NCI-H146 (cell line): ENCODE measurements around the gene ZDHHC24.
"Not testable (repeated sequence)": the region's sequence is repeated elsewhere in the genome, so short reads cannot be mapped to it uniquely, and the experiment has no call there.

Experiments used
- DNase-seq: peaks from one replicate; lab custom pipeline; 2025; lab: John Stamatoyannopoulos, UW

Gene ZDHHC24

GRCh38 chr11:66544952-66545351, 896 bp downstream of the ZDHHC24 start:
- DNase-seq, result not testable (repeated sequence)

DNA sequence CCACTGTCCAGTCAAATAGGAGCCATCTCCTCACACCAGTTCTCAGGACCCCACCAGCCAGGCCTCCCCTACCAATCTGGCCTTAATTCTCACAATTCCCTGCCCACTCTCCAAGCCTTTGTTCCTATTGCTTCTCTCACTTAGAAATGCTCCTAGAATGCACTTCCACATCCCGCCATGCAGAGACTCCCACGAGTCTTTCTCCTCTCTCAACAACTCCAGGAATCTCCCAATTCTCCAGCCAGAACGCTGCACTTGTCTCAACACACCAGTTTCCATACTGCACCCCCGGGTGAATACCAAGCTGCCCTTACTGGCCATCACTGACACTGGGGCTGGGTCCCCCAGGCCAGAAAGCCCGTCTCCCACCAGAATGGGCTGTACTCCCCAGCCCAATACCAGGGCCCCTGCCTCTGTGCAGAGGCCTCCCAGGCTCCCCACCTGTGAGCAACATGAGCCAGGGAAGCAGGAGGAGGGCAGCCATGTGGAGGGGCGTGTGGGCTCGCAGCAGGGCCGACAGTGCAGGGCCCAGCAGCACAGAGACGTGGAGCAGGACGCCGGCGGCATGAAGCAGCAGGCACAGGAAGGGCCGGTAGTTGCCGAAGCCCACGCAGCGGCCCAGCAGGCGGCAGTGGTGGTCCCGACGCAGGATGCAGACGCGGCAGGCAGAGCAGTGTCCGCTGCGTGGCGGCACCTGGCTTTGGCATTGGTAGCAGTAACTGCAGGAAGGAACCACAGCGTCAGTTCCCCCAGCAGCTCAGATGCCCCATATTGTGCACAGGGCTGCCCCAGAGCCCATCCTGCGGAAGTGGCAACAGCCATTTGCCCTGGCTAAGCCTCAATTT, 2.4 kb downstream of the ZDHHC24 start:
- no peak for DNase-seq

DNA sequence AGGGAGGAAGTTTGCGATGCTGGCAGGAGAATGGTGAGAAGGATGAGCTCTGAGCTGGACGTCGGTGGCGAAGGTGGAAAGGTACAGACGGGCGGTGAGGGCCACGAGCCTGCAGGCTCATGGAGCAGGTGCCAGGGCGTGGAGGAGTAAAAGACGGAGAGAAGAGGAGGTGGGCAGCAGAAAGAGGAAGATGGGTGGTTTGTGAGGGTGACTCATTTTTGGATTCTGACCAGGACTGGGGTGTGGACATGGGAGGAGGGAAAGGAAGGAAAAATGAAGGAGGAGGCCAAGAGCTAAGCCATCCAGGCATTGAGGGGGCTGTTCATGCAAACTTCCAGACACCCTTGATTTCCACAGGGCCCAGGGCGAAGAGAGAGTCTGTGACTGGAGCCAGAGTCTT, 3.5 kb downstream of the ZDHHC24 start:
- no peak for DNase-seq

DNA sequence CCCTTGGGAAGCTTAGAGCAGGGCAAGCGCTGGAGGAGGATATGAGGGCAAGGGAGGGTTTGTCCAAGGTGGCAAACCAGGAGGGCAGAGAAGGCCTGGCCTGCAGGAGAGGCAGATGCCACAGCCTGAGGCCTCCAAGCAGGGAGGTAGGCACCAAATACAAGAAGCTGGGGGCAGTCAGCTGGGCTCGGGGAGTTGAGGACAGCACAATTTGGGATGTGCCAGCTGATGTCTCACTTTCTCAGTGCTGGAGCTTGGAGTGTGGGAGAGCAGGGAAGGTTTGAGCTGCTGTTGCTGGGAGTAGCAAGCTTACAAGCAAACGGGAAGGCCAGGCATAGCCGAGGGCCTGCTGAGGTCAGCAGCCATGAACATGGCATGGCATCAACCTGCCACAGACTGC, 4.0 kb downstream of the ZDHHC24 start:
- DNase-seq, result no peak

- DNase-seq, result not testable (repeated sequence)
Measured at GRCh38 chr11:66540598-66540997, 5.2 kb downstream of the ZDHHC24 start.

- DNase-seq, result no peak
Measured at GRCh38 chr11:66539870-66540213, 6.0 kb downstream of the ZDHHC24 start.

GRCh38 chr11:66539170-66539869, 6.5 kb downstream of the ZDHHC24 start:
- no peak for DNase-seq

- no peak for DNase-seq
Measured at GRCh38 chr11:66532784-66533183, 13.1 kb downstream of the ZDHHC24 start.

GRCh38 chr11:66531841-66532240, 14.0 kb downstream of the ZDHHC24 start:
- DNase-seq, result no peak

GRCh38 chr11:66530927-66531709, 14.7 kb downstream of the ZDHHC24 start:
- no peak for DNase-seq

DNA sequence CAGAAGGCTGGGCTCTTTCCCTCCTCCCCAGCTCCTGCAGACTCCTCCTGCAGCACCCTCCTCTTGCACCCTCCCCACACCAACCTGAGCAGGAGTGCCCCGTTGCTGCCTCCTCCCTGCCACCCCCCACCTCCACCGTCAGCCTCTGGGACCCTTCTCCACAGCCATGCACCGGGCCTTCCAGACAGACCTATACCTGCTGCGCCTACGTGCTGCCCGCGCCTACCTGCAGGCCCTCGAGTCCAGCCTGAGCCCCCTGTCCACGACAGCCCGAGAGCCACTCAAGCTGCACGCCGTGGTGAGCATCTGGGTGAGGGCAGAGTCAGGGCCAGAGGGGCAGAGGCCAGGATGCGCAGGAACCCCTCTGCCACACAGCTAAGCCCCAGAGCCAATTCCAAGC, 16.2 kb downstream of the ZDHHC24 start:
- DNase-seq, result no peak

GRCh38 chr11:66529069-66529468, 16.8 kb downstream of the ZDHHC24 start:
- no peak for DNase-seq

DNA sequence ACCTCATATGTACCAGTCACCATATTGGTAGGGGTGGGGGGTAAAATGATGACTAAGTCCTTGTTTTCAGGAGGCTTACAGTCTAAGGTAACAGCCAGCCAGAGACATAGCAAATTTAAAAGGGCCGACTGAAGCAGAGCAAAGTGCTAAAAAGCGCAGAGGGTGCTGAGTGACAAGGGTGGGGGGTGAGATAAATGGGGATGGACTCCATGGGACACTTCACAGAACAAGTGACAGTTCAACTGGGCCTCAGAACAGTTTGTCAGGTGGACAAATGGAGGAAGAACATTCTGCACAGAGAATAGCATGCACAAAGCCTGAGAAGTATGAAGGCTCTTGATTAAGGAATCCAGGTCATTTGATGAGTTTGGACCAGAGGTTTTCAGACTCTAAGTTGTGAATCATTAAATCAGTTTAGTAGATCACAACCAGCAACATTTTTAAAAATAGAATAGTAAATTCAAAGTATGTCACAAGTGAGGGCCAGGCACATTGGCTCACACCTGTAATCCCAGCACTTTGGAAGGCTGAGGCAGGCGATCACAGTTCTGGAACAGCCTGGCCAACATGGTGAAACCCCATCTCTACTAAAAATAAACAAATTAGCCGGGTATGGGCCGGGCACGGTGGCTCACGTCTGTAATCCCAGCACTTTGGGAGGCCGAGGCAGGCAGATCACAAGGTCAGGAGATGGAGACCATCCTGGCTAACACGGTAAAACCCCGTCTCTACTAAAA, 21.4 kb downstream of the ZDHHC24 start:
- no peak for DNase-seq

- DNase-seq, result no peak
Measured at GRCh38 chr11:66523611-66524010, 22.2 kb downstream of the ZDHHC24 start.

DNA sequence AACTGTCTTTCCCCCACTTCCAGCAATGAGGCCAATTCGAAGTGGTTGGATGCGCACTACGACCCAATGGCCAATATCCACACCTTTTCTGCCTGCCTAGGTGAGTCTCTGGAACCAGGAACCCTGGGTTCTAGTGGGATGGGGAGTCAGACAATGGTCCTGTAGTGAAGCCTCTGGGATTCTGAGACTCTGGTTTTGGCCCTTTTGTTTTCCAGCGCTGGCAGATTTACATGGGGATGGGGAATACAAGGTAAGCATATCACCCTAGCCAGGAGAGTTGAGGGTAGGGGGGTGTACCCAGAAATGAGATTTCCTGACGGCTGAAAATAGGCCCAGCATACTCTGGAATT, 34.9 kb downstream of the ZDHHC24 start:
- DNase-seq, result no peak

DNA sequence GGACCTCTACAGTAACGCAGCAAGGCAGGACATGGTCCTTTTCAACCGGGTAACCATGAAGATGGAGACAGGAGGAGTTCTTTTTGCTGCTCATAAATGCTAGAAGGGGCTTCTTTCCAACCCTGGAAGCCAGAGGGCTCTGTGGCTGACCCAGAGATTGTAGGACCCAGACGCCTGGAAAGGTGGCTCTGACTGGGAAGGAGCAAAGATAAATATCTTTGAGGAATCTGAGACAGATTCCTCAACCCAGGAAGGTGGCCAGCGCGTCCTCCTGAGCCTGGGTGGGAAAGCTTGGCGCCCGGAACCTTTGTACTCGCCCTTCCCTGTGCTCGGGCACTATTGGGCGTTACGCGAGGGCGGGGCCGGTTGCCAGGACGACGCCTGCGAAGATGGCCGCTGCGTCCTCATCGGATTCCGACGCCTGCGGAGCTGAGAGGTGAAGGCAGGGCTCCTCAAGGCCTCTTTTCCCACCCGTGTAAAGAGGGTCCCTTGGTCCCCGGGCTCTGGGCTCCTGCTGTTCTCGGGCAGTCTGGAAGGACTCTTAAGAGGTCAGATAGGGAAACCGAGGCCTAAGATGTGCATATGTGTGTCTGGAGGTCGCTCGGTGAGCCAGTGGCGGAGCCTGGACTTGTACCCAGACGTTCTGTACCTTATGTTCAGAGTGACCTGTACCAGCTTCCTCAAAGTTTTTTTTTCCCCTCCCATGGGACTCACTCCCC, 35.4 kb downstream of the ZDHHC24 start, which contains the start of gene BBS1:
Gene BBS1, plus strand, starts transcription at position 365 of the 719 bp plus-strand sequence. Its CDS starts 25 bp downstream, at position 390.
- DNase-seq, result peak; percentile 72

DNA sequence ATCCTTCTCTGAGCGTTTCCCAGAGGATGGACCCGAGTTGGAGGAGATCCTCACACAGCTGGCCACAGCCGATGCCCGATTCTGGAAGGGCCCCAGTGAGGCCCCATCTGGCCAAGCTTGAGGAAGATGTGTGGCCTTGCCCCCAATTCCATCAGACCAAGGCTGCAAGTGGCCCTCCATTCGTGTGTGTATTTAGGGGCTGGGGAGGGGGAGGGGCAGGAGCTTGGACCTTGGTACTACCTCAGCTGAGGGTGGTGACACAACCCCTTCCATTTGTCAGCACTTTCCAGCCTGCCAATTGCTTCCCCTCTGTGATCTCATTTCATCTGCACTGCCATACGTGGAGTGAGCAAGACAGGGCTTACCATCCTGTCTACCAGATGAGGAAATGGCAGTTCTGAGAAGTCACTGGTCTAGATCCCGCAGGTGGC, 36.7 kb downstream of the ZDHHC24 start:
- no peak for DNase-seq

DNA sequence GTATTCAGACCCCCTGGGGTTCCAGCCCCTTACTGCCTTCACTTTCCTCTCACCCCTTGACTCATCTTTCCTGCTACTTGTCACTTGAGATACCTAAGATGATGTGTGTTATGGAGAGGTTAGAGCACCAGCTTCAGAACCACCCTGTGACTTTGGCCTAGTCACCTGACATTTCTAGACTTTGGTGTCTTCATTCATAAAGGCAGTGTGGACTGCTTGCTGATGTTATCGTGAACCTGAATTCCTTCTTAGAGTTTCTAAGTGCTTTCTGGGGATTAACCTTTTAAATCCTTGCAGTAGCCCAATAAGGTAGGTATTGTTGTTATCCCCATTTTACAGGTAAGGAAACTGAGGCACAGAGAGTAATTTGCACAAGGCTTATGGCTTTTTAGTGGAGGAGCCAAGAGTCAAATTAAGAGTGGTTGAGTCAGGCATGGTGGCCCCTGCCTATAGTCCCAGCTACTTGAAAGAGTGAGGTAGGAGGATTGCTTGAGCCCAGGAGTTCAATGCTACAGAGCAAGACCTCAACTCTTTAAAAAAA, 40.5 kb downstream of the ZDHHC24 start:
- no peak for DNase-seq

GRCh38 chr11:66498506-66498905, 47.3 kb downstream of the ZDHHC24 start:
- no peak for DNase-seq

DNA sequence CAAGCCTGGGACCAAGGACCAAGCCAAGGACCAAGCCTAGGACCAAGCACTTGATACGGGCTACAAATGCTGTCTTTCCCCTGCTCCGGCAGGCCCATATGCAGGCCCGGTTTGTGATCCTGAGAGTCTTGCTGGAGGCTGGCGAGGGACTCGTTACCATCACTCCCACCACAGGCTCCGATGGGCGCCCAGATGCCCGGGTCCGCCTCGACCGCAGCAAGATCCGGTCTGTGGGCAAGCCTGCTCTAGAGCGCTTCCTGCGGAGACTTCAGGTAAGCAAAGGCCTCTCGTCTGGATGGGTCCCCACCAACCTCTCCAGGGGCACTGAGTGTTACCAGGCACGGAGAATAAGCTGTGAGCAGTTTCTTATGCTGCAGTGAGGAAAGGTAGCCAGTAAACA, 48.6 kb downstream of the ZDHHC24 start:
- no peak for DNase-seq

GRCh38 chr11:66495401-66495854, 50.4 kb downstream of the ZDHHC24 start:
- no peak for DNase-seq
